Measurements from ENCODE around the gene PRLH. TPM values are rescaled to one million over a fixed set of nuclear protein-coding genes. Genes with fewer than 3 reads are reported as not detected.
A peak's percentile ranks its signal among the peaks of the same experiment; 100 is the strongest.

Gene PRLH
- total and polyA plus RNA-seq, 2 of the 13 experiments (the other 11 are each of a cell fraction or from before 2014, with no cell fraction given) = not detected

DNA sequence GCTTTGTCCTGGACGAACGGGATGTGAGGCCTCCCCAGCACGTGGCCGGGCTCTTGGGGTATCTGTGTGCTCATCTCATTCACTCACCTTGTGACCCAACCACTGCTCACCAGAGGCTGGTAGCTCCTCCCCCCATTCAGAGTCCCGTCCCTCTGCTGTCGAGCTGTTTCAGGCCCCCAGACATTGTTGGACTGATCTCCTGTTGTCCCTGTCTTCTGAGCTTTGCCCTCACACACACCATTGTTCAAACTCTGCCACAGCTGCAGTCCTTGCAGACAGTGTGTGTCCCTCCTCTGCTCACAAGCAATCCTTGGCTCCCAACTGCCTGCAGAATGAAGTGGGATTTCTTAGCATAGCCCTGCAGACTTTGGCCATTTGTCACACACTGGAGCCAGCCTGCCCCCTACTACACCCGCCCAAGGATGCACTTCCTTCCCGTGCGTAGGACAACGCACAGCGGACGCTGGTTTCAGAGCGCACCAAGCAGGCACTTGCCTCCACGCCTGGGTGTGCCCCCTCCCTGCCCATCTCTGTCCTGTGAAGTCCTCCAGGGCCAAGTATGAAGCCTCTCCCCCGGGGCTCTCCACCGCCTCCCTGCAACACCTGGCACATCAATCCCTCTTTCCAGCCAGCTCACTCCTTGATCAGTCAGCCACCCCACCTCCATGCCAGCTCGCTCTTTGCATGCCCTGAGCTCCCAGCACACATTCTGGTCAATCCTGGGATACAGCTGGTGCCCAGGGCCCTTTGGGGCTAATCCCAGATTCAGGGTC is 16.5 kb upstream of the PRLH start (continued):
- TF ChIP-seq ZNF225 (CRISPR knock-in tag; IDR thresholded peaks at IDR 0.05) (no peak), CREB1 (IDR thresholded peaks at IDR 0.05) (no peak), CREB1 (CRISPR knock-in tag; IDR thresholded peaks at IDR 0.05) (no peak), NFYC (CRISPR knock-in tag; IDR thresholded peaks at IDR 0.05) (no peak), NR1H2 (CRISPR knock-in tag; IDR thresholded peaks at IDR 0.05; ENCODE audit: borderline replicate concordance, low read depth) (no peak), ARNTL (CRISPR knock-in tag; IDR thresholded peaks at IDR 0.05) (no peak), RORA (CRISPR knock-in tag; IDR thresholded peaks at IDR 0.05) (no peak), NFIB (CRISPR knock-in tag; IDR thresholded peaks at IDR 0.05; ENCODE audit: borderline replicate concordance) (no peak), ZNF577 (CRISPR knock-in tag; IDR thresholded peaks at IDR 0.05; ENCODE audit: borderline replicate concordance, low read depth) (no peak), ARNT2 (CRISPR knock-in tag; IDR thresholded peaks at IDR 0.05; ENCODE audit: low read depth) (0 out of 2 replicates have a peak, but pooled peaks have one; percentile 26), SYNCRIP (IDR thresholded peaks at IDR 0.05; ENCODE audit: insufficient read depth, low read depth, low read length) (no peak), HNF4A (CRISPR knock-in tag; IDR thresholded peaks at IDR 0.05) (peak; percentile 77), SP5 (CRISPR knock-in tag; IDR thresholded peaks at IDR 0.05; ENCODE audit: borderline replicate concordance, low read depth) (no peak), SRF (IDR thresholded peaks at IDR 0.05; ENCODE audit: low read depth, low read length) (no peak), ZNF564 (CRISPR knock-in tag; IDR thresholded peaks at IDR 0.05) (no peak), POLR2A (IDR thresholded peaks at IDR 0.05; ENCODE audit: insufficient read depth in 1 of 2, low read depth in 2 of 2, low read length in 2 of 2) (no peak), ZNF75D (CRISPR knock-in tag; IDR thresholded peaks at IDR 0.05; ENCODE audit: borderline replicate concordance) (no peak)
- TF ChIP-seq, protein P1, sequence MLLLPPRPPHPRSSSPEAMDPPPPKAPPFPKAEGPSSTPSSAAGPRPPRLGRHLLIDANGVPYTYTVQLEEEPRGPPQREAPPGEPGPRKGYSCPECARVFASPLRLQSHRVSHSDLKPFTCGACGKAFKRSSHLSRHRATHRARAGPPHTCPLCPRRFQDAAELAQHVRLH (CRISPR knock-in tag; IDR thresholded peaks at IDR 0.05; ENCODE audit: borderline replicate concordance, low read depth) = no peak
- TF ChIP-seq, protein P2, sequence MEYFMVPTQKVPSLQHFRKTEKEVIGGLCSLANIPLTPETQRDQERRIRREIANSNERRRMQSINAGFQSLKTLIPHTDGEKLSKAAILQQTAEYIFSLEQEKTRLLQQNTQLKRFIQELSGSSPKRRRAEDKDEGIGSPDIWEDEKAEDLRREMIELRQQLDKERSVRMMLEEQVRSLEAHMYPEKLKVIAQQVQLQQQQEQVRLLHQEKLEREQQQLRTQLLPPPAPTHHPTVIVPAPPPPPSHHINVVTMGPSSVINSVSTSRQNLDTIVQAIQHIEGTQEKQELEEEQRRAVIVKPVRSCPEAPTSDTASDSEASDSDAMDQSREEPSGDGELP (IDR thresholded peaks at IDR 0.05; ENCODE audit: borderline replicate concordance, low read depth) = peak; percentile 47; the same call in 1 of the 2 replicates
- TF ChIP-seq, protein P3, sequence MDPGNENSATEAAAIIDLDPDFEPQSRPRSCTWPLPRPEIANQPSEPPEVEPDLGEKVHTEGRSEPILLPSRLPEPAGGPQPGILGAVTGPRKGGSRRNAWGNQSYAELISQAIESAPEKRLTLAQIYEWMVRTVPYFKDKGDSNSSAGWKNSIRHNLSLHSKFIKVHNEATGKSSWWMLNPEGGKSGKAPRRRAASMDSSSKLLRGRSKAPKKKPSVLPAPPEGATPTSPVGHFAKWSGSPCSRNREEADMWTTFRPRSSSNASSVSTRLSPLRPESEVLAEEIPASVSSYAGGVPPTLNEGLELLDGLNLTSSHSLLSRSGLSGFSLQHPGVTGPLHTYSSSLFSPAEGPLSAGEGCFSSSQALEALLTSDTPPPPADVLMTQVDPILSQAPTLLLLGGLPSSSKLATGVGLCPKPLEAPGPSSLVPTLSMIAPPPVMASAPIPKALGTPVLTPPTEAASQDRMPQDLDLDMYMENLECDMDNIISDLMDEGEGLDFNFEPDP (CRISPR knock-in tag; conservative IDR thresholded peaks at IDR 0.05) = no peak
- TF ChIP-seq, protein P4, sequence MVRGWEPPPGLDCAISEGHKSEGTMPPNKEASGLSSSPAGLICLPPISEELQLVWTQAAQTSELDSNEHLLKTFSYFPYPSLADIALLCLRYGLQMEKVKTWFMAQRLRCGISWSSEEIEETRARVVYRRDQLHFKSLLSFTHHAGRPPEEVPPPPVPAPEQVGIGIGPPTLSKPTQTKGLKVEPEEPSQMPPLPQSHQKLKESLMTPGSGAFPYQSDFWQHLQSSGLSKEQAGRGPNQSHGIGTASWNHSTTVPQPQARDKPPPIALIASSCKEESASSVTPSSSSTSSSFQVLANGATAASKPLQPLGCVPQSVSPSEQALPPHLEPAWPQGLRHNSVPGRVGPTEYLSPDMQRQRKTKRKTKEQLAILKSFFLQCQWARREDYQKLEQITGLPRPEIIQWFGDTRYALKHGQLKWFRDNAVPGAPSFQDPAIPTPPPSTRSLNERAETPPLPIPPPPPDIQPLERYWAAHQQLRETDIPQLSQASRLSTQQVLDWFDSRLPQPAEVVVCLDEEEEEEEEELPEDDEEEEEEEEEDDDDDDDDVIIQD (CRISPR knock-in tag; IDR thresholded peaks at IDR 0.05; ENCODE audit: low read depth) = no peak
- TF ChIP-seq, protein P5, sequence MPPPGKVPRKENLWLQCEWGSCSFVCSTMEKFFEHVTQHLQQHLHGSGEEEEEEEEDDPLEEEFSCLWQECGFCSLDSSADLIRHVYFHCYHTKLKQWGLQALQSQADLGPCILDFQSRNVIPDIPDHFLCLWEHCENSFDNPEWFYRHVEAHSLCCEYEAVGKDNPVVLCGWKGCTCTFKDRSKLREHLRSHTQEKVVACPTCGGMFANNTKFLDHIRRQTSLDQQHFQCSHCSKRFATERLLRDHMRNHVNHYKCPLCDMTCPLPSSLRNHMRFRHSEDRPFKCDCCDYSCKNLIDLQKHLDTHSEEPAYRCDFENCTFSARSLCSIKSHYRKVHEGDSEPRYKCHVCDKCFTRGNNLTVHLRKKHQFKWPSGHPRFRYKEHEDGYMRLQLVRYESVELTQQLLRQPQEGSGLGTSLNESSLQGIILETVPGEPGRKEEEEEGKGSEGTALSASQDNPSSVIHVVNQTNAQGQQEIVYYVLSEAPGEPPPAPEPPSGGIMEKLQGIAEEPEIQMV (CRISPR knock-in tag; IDR thresholded peaks at IDR 0.05; ENCODE audit: low read depth) = no peak
